HG02798 (cell line): ENCODE measurements around the gene ZBTB20.

Source experiments
- ATAC-seq: cut with Tn5 transposase; IDR thresholded peaks from one replicate; pipeline ENCODE4 v1.9.1; 2021; ENCODE audit warnings: mild to moderate bottlenecking; ENCODE audit not compliant: unreplicated experiment, poor library complexity

The ZBTB20 gene

DNA sequence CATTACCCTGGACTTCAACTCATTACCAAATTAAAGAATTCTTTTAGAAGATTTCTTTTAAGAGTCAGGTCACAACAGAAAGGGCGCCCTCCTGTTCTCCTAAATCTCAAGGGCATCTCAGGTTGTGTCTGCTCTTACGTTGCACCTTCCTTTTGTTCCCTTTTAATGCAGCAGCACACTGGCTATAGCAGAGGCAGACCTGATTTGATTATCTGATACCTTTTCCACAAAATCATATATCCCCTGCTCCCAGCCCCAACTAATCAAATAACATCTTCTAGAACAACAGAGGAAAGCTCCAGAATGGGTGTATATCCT, 813.2 kb downstream of the ZBTB20 start:
- no peak for ATAC-seq

DNA sequence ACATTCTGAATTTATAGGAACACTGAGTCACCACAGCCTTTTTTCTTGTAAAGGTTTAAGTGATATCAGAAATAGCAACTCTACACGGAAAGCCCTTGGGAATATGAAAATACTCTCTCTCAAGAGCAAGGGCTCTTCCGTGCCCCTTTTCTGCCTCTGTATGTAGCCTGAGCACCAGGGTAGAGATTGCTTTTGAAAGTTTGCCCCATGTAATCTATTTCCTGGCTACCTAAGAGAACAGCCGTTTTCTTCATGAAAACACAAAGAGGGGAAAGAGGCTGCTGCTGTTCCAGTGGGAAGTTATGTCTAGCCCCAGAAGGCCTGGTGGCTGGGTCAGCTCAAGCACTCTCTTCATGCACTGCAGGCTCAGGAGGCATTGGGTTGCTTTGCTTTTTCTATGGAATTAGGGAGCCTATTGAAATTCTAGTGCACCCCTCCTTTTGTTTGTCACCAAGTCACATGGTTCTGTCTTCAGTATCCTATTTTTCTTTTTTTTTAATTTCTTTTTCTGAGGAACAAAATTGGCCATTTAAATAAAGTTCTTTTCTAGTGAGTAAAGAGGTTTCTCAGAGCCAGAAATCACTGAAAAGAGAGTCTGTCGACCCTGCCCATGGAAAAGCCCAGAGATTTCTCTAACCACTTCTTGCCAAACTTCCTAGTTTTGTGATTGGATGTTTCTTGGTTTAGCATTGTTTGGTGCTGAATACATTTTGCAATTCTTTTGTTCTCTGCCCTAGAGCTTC, 813.7 kb downstream of the ZBTB20 start:
- no peak for ATAC-seq

DNA sequence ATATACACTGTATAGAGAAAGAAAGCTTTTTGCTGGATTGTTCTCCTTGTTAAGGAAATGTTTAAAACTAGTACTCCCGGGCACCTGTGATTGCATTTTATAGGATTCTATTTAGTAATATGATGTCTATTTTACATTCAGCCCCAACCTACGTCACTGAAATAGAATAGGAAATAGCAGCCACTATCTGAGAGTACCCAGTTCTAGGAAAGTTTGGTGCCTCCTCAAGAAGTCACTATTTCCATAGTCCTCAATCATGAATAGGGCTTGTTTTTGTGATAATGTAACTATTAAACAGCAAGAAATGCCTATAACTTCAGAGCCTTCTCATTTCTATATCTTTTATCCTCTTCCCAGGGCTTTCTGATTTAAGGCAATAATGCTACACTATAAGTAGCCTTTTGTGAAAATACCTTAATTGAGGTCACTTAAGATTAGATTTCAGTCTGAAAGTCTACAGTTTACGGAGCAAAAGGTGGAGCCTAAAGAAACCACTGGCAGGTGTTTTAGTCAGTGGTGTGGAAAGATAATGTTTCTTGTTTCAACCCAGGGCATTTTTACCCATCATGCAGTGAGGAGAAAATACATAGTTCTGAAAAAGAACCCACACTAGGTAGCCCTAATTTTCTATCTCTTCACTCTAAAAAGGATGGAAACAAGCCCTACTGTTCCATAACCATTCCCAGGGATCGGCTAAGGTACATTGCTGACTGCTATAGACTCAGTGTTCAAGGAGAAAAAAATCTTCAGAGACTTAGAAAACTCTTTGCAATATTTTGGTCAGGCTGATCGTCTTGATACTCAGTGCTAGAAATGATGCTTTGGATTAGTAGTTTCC, 814.5 kb downstream of the ZBTB20 start:
- ATAC-seq, result peak; percentile 67

DNA sequence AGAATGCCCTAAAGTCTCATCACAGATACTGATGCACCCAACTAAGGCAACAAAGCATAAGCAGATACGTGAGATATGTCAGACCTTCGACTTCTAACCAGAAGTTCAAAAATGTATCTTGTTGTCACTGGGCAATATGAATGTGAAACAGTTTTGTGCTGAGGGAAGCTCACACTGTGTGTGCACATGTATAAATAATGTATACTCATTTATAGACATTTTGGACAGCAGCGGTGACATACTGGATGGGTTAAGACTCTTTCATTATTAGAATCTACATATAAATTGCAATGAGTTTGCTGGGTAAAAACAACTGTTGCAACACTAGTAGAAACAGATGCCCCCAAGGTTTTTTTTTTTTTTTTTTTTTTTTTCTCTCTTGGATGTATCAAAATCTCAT, 815.4 kb downstream of the ZBTB20 start:
- no peak for ATAC-seq

- no peak for ATAC-seq
Observed at GRCh38 chr3:114331007-114331406, 816.1 kb downstream of the ZBTB20 start.

DNA sequence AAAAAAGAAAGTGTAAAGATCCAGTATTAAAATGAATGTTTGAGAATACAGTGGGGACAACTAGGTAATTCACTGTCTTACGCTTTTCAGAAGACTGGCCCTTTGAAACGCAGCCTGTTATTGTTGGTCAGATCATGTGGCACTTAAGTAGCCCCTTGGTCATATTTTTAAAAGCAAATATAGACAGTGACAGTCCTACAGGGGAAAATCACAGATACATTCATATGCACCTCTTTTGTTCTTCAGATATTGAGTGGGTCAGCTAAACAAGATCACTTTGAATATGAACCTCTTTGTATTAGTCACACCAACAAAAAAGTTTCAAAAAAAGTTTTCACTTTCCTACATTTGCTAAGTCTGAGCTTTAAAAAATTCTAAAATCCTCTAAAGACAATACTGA, 817.3 kb downstream of the ZBTB20 start:
- ATAC-seq, result peak; percentile 44

DNA sequence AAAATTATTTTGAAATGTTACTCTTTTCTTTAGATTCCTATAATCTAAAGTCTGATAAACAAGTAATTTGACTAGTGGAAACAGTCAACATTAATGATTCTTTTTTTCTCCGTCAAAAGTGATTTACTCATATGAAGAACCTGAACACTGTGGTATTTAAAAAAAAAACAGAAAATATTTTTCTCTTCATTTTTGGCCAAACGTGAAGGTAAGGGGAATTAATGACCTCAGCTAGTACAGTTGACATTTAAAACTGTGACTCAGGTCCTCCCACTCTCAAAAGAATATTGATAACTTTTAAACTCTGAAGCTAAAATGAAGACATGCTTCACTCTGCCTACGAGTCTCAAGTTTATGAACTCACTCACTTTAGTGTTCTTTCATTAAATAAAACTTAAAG, 818.7 kb downstream of the ZBTB20 start:
- ATAC-seq, result peak; percentile 22

DNA sequence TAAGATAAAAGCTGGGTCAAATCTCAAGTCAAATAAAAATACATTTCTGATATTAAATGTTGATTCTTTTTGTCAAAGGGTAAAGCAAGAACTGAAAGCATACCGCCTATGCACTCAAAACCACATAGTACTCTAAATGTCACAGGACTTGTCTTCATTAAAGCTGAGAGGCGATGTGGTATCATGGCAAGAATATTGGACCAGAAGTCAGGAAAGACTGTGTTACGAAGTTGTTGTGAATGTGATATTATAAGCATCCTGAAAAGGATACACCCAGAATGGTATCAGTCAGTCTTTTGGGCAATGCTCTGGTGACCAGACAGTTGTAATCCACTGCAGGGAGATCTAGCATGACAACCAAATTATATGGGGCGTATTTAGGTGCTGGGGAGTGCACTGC, 819.4 kb downstream of the ZBTB20 start:
- ATAC-seq, result peak; percentile 30

GRCh38 chr3:114323546-114324254, 823.4 kb downstream of the ZBTB20 start:
- ATAC-seq, result peak; percentile 63

DNA sequence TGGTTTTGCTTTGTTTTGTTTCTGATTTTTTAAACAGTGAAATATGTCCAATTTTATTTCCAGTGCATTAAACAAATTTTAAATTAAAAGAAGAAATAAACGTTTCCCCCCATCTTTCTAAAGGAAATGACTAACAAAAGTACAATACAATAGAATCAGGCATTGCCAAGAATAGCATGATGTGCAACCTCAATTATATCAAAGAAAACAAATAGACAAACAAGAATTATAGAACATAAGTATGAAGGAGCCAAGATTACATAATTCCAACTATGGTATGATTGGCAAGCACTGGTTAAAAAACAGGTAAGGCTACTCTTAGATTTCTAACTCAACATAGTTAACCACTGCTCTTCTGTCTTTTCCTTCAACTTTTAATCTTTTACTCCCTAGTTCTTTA, 826.8 kb downstream of the ZBTB20 start:
- no peak for ATAC-seq

GRCh38 chr3:114319453-114319852, 827.6 kb downstream of the ZBTB20 start:
- ATAC-seq, result no peak

GRCh38 chr3:114318295-114318694, 828.8 kb downstream of the ZBTB20 start:
- no peak for ATAC-seq

- ATAC-seq, result no peak
Observed at GRCh38 chr3:114314282-114314681, 832.8 kb downstream of the ZBTB20 start.

- ATAC-seq, result no peak
Observed at GRCh38 chr3:114313426-114313825, 833.7 kb downstream of the ZBTB20 start.

DNA sequence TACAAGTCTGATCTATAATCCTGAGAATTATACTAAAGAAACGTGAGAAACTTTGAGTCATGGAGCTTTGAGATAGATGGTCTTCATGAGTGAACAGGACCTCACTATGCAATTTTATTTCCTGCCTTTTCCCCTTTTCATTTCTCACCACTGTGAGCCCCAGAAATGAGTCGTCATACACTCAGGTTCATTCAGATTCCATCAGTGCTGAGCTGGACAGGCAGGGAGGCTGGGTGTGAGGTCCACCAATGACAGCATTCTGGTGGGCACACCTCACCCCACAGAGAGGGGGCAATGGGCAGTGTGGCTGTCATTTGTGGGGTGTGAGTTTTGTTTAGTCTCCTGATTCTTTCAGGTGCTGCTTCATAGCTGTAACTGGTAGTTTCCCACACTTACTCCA, 836.4 kb downstream of the ZBTB20 start:
- ATAC-seq, result no peak

DNA sequence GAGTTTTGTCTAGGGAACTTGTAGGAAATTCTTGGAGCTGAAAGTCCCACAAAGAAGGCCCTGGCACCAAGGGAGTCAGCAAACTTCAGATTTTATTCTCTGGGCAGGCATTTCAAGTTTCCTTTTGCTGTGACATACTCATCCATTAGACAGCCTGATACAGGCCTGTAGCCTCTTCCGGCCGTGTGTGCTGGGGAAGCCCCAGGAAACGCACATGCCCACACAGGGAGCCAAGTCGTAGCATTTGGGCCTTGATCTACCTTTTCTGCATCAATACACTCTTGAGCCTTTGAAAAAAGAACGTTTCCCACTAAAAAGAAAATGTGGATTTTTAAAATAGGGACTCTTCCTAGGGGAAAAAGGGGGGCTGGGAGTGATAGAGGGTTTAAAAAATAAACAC, 838.3 kb downstream of the ZBTB20 start:
- peak; percentile 88 for ATAC-seq

DNA sequence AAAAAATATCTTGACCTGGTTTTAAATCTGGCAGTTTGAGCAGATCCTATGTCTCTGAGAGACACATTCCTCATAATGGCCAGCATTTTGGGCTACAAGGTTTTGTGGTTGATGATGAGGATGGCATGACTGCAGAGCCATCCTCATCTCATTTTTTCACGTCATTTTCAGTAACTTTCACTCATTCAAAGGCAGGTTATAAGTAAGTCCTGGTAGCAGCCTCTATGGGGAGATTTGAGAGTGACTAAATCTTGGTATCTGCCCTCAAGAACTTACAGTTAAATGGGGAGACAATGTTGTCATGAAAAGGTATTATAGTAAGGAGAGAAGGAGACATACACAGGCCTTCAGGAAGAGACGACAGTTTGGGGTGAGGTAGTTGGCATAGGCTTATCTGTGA, 838.7 kb downstream of the ZBTB20 start:
- peak; percentile 20 for ATAC-seq

DNA sequence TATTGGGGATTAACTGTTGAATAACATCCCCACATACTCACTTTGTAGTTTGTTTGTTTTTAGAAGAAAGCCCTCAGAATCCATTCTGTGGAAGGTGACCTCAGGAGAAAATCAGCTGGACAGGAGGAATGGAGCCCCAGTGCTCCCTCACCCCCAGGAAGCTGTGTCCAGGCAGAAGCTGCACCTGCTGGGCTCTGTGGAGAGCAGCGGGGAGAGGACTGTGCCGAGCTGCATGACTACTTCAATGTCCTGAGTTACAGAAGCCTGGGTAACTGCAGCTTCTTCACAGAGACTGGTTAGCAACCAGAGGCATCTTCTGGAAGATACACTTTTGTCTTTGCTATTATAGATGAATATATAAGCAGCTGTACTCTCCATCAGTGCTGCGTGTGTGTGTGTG, 839.3 kb downstream of the ZBTB20 start:
- no peak for ATAC-seq

- ATAC-seq, result peak; percentile 67
Observed at GRCh38 chr3:114307222-114307830, 839.8 kb downstream of the ZBTB20 start.

GRCh38 chr3:114299941-114300624, 847.0 kb downstream of the ZBTB20 start:
- peak; percentile 44 for ATAC-seq
